ENCODE data around the gene NDUFS6.
A peak's percentile ranks its signal among the peaks of the same experiment; 100 is the strongest.
"Not testable (repeated sequence)": the region's sequence is repeated elsewhere in the genome, so short reads cannot be mapped to it uniquely, and the experiment has no call there.

The NDUFS6 gene

GRCh38 chr5:1806199-1806598 lies 5.0 kb downstream of the NDUFS6 start:
- DNase-seq: no peak

DNA sequence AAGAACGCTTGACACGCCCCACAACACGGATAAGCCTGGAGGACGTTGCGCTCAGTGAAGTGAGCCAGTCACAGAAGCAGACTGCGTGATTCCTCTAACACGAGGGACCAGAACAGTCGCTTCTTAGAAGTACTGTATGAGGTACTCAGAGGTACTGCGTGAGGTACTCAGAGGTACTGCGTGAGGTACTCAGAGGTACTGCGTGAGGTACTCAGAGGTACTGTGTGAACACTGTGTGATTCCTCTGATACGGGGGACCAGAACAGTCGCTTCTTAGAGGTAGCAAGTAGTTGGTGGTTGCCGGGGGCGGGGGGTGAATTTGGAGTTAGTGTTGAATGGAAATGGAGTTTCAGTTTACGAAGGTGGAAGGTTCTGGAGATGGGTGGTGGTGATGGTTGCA lies 5.8 kb downstream of the NDUFS6 start:
- no peak for DNase-seq
- intact Hi-C loops (cut with DNase I): no loop called here

More at GRCh38 chr5:1806199-1806598, 5.0 kb downstream of the NDUFS6 start:
- intact Hi-C loops (cut with DNase I): no loop called here

DNA sequence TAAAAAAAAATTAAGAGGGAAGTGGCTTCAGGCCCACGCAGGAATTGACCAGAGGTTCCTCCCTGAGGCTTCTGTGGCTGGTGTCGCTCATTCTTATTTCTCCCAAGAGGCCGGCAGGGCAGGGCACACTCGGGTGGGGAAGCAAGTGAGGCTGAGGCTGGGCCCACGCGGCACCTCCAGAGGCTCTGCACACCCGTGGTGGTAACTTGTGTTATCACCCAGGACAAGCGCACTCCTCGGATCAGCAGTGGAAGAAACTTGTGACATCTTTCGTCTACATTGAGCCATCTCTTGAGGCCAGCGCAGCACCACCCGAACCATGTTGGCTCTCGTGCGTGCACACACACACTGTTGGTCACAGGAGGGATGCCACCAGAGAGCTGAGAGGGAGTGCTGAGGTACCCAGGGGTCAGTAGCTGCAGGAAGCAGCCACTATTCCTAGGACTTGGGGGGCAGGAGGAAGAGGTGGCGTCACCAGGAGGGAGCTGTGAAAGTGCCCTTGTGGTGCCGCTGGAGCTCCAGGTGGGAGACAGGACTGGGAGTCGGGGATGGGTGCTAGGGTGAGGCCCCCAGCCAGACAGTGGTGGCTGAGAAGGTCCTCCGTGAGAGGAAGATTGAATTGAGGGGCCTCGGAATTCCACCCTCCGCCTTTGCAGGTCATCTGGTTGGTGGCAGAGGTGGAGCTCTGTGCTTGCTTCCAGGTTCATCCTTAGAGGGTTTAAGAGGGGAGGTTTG lies 6.4 kb downstream of the NDUFS6 start:
- intact Hi-C loops (cut with DNase I): no loop called here
- DNase-seq: no peak

- DNase-seq: no peak
- intact Hi-C loops (cut with DNase I): no loop called here
Measured at GRCh38 chr5:1808439-1808838, 7.2 kb downstream of the NDUFS6 start.

- intact Hi-C loops (cut with DNase I): no loop called here
Measured at GRCh38 chr5:1809416-1810035, 8.3 kb downstream of the NDUFS6 start.

GRCh38 chr5:1810581-1811101 lies 9.4 kb downstream of the NDUFS6 start:
- intact Hi-C loops (cut with DNase I): no loop called here
- no peak for DNase-seq

More at GRCh38 chr5:1809416-1810035, 8.3 kb downstream of the NDUFS6 start:
- DNase-seq: peak in 2 of 42 donors; percentile 4 to 14

- DNase-seq: peak in 2 of 42 donors; percentile 5 to 6
- intact Hi-C loops (cut with DNase I): no loop called here
Measured at GRCh38 chr5:1814183-1815020, 13.2 kb downstream of the NDUFS6 start.

DNA sequence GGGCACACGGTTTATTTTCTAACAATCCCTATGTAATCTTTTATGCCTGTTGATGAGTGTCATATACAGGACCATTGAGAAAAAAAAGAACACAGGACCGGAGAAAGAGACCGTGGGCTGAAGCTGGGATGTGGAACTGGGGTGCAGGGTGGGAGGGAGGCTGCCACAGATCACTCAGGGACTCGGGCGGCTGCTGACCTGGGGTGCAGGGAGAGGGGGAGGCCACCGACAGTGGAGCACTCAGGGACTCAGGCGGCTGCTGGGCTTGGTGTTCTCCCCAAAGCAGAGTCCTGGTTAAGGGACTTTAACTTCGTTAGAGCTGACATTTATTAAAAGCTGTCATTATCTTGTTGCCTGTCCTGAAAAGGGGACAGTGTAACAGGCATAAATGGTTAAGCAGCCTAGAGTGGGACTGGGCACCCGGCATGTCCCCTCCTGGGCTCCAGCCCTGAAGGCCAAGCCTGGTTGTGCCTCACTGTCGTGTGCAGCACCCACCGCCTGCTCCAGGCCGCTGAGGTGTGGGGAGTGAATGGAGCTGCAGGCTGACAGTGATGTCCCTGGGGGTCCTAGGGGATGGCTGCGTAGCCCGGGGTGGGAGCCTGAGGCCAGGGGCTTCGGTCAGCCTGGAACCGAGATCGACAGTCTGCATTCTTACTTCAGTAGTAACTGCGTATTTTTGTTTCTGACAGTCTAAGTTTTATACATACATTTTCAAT lies 14.0 kb downstream of the NDUFS6 start:
- DNase-seq: peak in 1 of 42 donors; percentile 24
- intact Hi-C loops (cut with DNase I): no loop called here

DNA sequence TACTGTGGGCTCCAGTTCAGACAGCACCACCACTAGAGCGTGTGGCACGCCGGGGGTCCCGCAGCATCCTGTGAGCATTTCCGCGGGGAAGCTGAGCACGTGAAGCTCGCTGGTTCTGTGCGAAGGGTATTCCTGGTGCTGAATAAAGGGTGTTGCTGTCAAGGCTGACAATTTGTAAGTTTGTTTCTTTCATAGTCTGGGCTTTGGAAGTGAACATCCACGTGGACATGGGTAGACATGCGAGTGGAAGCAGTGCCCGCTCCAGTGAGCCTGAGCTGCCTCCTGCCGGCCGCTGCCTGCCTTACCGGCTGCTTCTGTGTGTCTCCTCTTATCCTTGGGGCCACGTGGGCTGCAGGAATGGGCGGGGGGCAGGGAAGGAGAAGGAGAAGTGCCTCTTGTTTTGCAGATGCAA lies 14.7 kb downstream of the NDUFS6 start:
- DNase-seq: peak in 1 of 42 donors; percentile 19

GRCh38 chr5:1816495-1817089 lies 15.4 kb downstream of the NDUFS6 start:
- DNase-seq; intact Hi-C loops (cut with DNase I): not testable (repeated sequence)

More for the DNA sequence above, 14.7 kb downstream of the NDUFS6 start:
- intact Hi-C loops (cut with DNase I): no loop called here

GRCh38 chr5:1817261-1818043 lies 16.2 kb downstream of the NDUFS6 start:
- intact Hi-C loops (cut with DNase I): no loop called here
- DNase-seq: peak in 2 of 42 donors; percentile 8 to 14

- intact Hi-C loops (cut with DNase I): no loop called here
- DNase-seq: no peak
Measured at GRCh38 chr5:1818784-1819183, 17.6 kb downstream of the NDUFS6 start.

GRCh38 chr5:1819458-1819857 lies 18.3 kb downstream of the NDUFS6 start:
- intact Hi-C loops (cut with DNase I): no loop called here
- peak in 1 of 42 donors; percentile 24 for DNase-seq

- DNase-seq: peak in 3 of 42 donors; percentile 6 to 35 (median 28)
- intact Hi-C loops (cut with DNase I): no loop called here
Measured at GRCh38 chr5:1820381-1820780, 19.2 kb downstream of the NDUFS6 start.

DNA sequence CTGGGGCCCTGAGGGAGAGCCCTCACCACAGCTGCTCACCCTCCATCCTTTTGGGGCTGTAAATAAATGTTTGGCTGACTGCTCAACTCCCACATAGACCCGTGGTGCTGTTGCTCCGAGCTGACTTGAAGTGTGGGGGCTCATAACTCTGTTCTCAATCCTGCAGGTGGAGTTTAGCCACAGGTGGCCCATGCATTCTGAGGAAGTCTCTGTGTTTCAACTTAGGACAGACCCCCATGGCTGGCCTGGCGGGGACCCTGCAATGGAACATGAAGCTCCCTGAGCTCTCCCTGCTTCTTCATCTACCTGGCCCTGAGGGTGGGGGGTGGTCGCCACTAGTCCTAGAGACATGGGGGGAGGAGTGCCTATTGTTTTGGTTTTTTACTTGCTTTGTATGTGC lies 19.7 kb downstream of the NDUFS6 start:
- DNase-seq: peak in 2 of 42 donors; percentile 5 to 9
- intact Hi-C loops (cut with DNase I): no loop called here

- DNase-seq: peak in 1 of 42 donors; percentile 6
Measured at GRCh38 chr5:1821862-1822261, 20.7 kb downstream of the NDUFS6 start.

GRCh38 chr5:1823381-1824034 lies 22.3 kb downstream of the NDUFS6 start:
- peak in 2 of 42 donors; percentile 5 to 32 for DNase-seq
- intact Hi-C loops (cut with DNase I): no loop called here

More at GRCh38 chr5:1821862-1822261, 20.7 kb downstream of the NDUFS6 start:
- intact Hi-C loops (cut with DNase I): no loop called here
